Retinal pigment epithelial cell (primary cell): ENCODE measurements around the gene SFTPB.
"Not testable (repeated sequence)": the region's sequence is repeated elsewhere in the genome, so short reads cannot be mapped to it uniquely, and the experiment has no call there.

ENCODE experiments used
- DNase-seq: peaks from one replicate; pipeline ENCODE4 v3.0.0-alpha.2; 2010; ENCODE audit warnings: low read depth
- H3K4me3 ChIP-seq: 2 replicates; pipeline ENCODE4 v1.5.1; 2011; ENCODE audit warnings: mild to moderate bottlenecking, low read length, control low read depth, moderate library complexity
- TF ChIP-seq, protein P1 (sequence below): conservative IDR thresholded peaks from 2 replicates; pipeline ENCODE4 v1.5.1; 2011; ENCODE audit warnings: low read depth, low read length, control low read depth, inconsistent platforms

Gene SFTPB

DNA sequence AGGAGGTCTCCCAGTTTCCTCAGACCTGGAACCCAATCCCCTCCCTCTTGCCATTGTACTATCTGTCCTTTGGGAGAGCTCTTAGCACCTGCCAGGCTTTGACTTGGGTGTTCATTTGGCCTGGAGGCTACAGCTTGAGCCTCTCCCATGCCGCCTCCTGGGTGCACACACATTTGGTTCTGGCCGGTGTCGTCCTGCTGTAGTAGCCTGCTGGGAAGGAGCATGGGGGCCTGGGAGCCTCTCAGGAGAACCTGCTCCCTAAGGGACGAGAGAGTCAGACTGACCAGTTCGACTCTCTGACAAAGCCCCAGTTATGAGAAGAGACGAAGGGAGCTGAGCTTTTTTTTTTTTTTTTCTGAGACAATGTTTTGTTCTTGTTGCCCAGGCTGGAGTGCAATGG lies 7.4 kb upstream of the SFTPB start:
- TF ChIP-seq, protein P1, sequence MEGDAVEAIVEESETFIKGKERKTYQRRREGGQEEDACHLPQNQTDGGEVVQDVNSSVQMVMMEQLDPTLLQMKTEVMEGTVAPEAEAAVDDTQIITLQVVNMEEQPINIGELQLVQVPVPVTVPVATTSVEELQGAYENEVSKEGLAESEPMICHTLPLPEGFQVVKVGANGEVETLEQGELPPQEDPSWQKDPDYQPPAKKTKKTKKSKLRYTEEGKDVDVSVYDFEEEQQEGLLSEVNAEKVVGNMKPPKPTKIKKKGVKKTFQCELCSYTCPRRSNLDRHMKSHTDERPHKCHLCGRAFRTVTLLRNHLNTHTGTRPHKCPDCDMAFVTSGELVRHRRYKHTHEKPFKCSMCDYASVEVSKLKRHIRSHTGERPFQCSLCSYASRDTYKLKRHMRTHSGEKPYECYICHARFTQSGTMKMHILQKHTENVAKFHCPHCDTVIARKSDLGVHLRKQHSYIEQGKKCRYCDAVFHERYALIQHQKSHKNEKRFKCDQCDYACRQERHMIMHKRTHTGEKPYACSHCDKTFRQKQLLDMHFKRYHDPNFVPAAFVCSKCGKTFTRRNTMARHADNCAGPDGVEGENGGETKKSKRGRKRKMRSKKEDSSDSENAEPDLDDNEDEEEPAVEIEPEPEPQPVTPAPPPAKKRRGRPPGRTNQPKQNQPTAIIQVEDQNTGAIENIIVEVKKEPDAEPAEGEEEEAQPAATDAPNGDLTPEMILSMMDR: no peak
- no peak for DNase-seq

DNA sequence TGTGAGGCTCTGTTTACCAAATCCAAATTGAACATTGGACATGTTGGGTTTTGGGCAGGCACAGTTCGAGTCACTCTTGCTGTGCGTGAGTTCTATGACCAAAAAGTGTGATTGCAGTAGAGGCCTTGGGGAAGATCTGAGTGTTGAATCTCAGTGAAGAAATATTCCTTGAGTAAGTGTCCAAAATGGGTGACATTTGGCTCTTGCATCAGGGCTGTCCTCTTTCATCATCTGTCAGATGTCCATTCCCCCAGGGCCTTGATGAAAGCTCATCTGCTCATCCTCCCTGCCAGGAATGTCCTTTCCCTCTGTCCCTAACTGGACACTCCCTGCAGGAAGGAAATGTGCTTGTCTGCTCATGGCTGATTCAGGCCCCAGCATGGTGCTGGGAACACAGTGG lies 6.4 kb upstream of the SFTPB start:
- DNase-seq: no peak
- TF ChIP-seq, protein P1: no peak
- H3K4me3 ChIP-seq: no peak overlapping the region

More for the DNA sequence above, 7.4 kb upstream of the SFTPB start:
- no peak overlapping the region for H3K4me3 ChIP-seq

DNA sequence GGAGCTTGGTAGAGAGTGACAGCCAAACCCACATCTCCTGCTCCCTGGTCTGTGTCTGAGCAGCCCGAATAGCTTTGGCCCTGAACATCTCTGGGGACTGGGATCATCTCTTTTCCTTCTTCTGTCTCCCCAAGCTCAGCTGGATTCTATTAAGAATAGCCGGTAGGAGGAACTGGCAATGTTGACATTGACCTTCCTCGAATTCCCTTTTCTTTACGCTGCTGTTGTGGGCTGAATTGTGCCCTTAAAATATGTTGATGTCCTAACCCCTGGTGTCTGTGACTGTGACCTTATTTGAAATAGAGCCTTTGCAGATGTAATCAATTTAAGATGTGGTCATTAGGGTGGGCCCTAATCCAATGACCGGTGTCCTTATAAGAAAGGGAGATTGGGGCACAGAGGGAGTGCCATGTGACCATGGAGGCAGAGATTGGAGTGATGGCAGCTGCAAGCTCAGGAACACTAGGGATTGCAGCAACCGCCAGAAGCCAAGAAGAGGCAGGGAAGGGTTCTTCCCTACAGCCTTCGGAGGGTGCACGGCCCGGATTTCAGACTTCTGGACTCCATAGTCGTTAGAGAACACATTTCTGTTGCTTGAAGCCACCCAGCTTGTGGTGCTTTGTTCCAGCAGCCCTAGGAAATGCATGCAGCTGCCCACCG lies 5.8 kb upstream of the SFTPB start:
- DNase-seq: no peak
- no peak overlapping the region for H3K4me3 ChIP-seq
- TF ChIP-seq, protein P1: no peak

DNA sequence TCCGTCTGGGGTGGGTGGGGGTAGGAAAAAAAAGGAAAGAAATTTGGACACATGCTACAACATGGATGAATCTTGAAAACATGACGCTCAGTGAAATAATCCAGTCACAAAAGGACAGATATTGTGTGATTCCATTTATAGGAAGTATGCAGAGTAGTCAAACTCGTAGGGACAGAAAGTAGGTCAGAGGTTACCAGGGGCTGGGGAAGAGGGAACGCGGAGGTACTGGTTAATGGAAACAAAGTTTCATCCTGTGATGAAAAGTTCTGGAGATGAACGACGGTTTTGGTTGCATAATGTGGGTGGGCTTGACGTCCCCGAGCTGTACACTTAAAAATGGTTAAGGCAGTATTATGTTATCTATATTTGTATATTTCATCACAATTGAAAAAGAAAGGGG lies 4.5 kb upstream of the SFTPB start:
- no peak overlapping the region for H3K4me3 ChIP-seq
- no peak for DNase-seq
- TF ChIP-seq, protein P1: no peak

DNA sequence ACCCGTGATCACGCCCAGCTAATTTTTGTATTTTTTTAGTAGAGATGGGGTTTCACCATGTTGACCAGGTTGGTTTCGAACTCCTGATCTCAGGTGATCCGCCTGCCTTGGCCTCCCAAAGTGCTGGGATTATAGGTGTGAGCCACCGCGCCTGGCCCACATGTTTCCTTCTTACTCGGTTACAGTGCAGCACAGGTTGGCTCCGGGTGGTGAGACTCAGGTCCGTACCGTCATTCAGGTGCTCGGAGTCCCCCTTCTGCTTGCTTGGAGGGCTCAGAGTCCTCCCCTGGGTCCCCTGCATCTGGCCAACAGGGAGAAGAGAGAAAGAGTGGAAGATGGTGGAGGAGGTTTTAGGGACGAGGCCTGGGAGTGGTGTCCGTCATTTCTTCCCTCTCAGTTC lies 2.4 kb upstream of the SFTPB start:
- DNase-seq, H3K4me3 ChIP-seq: not testable (repeated sequence)

DNA sequence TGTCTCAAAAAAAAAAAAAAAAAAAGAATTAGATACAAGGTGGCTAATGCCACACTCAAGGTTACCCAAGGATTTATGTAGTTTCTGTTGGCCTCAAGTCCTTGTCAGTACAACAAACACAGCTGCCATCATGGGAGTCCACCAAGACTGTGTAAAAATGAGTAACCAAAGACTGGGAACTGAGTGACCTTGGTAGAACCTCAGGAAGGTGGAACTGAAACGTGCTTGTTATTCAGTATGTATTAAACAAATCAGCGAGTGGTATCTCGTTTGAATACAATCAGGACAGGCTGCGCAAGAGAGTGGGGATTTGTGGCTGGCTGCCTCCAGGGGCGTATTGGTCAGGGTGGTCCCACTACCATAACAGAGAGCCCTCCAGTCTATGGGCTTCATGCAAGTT lies 1.6 kb upstream of the SFTPB start:
- H3K4me3 ChIP-seq: no peak overlapping the region
- no peak for DNase-seq
- TF ChIP-seq, protein P1: no peak

DNA sequence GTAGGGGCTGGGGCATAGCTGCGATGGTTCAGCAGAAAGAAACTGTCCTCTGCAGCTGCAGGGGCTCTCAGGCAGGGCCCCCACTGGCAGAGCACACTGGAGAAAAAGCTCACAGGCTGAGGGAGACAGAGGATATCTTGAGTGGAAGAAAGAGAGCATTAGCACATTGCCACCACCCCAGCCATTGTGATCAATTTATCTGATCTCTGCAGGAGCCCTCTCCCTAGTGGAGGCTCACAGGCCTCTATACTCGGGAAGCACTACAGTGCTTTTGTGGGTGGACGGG lies 801 bp upstream of the SFTPB start:
- no peak overlapping the region for H3K4me3 ChIP-seq
- DNase-seq: no peak
- TF ChIP-seq, protein P1: no peak

DNA sequence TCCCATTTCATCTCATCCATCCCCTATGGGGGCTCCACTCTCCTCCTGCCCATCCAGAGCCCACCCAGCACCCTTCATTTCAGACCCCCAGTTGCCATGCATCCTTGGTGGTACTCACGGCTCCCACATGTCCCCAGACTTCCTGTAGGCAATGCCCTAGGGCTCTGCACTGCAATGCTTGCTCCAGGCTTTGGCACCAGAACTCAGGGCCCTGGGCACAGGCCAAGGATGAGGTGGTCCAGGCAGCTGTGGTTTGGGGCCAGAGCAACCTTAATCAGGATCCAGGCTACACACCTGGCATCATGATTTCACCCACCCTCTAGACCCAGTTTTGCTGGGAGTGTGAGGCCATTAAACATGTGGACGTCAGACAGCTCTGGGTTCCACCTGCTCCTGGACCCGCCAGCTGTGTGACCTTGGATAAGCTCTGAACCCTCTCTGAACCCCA lies 414 bp downstream of the SFTPB start:
- TF ChIP-seq, protein P1: no peak

More for the DNA sequence above, 414 bp downstream of the SFTPB start:
- no peak for DNase-seq
- no peak overlapping the region for H3K4me3 ChIP-seq
